Hematopoietic multipotent progenitor cell treated with erythropoietin and hydrocortisone succinate and interleukin-3 and kit ligand, for 8 days (in vitro differentiated cells): ENCODE results near the gene TOMM70.
"Not testable (repeated sequence)": the region's sequence is repeated elsewhere in the genome, so short reads cannot be mapped to it uniquely, and the experiment has no call there.

Experiments
- DNase-seq: peaks from one replicate; pipeline ENCODE4 v3.0.0-alpha.2; 2015

TOMM70 gene

DNA sequence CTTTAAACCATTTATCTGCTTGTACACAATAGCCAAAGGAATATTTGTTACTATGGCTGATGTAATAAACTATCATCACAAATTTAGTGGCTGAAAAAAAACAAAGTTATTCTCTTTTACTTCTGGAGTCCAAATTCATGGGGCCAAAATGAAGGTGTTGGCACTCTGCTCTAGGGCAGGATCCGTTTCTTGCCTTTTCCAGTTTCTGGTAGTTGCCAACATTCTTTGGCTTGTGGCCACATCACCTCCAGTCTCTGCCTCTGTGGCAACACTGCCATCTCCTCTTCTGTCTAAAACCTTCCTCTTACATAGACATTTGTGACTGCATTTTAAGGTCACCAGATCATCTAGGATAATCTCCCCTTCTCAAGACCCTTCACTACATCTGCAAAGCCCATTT, 39.0 kb downstream of the TOMM70 start:
- DNase-seq: no peak

DNA sequence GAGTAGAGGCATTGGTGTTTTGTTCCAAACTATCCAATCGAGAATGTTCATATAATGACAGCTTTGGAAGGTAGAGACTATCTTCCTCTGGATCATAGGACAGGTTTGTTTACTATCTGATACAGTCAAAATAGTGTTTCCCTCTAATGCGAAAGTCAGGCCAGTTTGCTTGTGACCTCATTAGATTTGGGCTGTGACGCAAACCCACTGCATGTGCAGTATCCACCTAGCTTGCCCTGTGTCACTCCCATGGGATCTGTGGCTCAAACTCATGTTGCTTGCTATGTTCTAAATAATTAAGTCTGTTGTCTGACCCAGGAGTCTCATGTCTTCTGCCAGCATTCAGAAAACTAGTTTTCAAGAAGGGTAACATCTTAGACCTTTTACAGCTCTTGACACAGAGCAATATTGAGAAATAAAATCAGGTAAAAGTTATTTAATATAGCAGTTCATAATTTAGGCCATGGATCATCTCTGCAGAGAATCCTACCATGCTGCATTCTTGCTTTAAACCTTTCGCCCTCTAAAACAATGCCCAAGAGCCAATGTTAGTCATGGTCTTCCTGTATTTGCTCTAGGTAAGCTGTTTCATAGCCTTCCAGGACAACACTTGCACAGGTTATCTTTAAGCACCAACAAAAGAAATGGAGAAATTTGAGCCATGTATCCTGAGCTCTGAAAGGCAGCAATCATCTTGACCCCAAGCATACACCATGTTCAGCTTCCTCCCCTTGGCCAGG, 40.0 kb downstream of the TOMM70 start:
- no peak for DNase-seq

DNA sequence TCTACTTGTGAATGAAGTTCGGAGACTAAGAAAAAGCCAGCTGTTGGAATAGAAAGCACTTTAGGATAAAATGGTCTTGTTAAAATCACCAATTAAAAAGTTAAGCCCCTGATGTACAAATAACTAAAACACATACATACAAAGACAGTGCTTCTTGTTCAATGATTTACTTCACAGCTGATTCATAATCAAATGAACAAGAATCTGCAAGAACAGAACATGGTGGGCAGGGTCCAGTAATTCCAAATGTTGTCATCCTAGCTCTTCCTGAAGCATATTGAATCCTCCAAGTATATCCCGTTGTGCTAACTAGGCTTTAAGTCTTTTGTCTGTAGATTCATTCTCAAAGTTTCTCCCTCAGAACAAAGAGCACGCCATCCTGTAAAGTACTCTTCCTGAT, 41.9 kb downstream of the TOMM70 start:
- DNase-seq: no peak

DNA sequence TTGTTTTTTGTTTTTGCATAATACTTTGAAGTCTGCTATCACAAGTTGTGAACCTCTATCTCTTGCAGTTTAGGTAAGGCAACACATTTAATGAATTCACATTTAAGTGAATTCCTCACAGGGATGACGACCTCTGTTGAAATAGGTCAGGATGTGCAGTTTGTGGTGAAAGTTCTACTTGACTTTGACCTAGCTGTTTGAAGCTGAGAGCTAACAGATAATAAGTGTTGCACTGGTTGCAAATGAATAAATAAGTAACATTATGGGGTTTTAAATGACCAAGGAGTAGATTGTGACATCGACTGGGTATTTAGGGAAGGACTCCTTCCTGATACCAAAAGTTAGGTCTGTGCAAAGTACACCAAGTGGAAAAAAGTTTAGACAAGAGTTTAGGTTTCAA, 42.5 kb downstream of the TOMM70 start:
- DNase-seq: no peak

DNA sequence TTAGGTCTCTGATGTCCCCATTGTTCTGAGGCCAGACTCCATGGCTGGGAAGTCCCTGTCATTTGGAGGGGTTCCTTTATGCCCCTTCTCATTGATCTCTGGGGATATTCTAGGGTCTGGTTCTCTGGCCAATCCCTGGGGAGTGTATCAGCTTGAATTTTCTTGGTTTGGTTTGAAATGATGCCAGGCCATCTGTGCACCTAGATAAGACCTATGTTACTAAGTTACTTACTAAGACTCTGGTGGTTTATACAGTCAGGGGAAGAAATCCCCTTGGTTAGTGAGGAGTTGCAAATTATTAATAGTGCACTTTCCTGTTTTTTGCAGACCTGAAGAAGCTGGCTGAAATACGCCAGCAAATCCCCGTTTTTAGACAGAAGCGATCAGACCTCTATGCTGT, 46.0 kb downstream of the TOMM70 start:
- DNase-seq: peak; percentile 92

DNA sequence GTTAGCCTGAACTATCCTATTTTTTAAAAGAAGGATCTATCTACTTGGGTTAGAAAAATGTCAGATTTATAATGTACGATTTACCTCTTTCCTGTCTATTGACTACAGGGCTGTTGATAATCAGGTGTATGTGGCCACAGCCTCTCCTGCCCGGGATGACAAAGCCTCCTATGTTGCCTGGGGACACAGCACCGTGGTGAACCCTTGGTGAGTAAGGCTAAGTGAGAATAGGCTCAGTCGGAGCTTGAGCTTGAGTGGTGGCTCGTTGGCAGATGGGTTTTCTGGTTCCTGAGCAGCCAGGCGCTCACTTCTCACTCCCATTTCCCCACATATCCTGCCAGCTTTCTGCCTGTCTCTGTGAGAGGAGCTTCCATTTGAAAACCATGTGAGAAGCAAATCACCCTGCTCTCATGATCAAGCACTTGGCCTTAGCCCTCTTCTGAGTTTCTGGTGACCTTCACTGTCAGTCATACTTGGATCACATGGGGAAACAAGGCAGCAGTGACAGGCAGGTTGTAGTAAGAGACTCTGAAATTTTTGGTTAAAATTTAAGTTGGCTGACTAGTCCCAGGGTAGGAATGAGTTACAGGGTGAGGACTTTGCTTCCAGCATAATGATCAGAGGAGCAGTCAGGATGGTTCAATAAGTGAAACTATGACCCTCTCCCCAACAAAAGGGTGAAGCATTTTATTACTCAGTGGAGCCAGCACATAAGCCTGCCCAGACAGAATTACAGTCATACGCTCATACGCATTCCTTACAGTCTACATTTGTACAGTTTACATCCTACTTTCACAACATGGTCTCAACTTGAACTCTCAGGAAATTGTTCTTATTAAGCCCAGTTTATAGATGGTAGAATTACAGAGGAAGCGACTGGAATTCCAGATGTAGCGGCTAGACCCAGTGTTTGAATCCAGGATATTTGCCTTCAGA, 48.3 kb downstream of the TOMM70 start:
- DNase-seq: no peak

DNA sequence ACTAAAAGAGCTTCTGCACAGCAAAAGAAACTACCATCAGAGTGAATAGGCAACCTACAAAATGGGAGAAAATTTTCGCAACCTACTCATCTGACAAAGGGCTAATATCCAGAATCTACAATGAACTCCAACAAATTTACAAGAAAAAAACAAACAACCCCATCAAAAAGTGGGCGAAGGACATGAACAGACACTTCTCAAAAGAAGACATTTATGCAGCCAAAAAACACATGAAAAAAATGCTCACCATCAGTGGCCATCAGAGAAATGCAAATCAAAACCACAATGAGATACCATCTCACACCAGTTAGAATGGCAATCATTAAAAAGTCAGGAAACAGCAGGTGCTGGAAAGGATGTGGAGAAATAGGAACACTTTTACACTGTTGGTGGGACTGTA, 49.1 kb downstream of the TOMM70 start:
- DNase-seq: not testable (repeated sequence)

DNA sequence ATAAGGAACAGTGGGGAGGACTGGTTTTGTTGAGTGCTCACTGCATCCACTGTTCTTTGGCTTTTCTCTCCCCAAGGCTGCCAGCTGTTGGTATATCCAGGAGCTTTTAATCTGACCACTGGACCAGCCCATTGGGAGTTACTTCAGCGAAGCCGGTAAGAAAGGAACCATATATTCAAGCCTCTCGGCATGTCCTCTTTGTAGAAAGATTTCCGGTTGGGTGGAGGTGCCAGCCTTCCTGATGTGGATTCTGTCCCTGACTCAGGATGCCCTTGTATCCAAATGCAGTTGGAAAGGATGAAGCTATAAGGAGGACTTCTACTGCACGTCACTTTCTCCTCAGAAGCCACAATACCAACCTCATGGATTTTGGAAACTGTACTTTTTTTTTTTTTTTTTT, 52.2 kb downstream of the TOMM70 start:
- DNase-seq: no peak

DNA sequence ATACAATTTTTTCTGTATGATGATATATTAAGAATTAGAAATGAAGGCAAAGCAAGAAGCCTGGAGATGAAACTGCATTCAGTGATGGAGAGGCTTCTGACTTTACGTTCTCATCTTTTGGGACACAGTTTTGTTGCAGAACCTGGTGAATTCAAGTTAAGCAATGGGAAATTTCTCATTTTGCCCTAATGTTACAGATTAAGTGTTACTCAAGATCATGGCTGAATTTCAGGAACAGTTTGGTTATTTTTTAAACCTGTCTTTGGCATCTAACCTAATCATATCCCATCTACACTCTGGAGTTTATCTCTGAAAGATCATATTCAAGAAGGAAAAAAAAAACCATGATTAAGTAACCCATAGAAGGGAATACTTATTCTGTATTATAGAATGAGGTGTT, 60.4 kb downstream of the TOMM70 start:
- no peak for DNase-seq

DNA sequence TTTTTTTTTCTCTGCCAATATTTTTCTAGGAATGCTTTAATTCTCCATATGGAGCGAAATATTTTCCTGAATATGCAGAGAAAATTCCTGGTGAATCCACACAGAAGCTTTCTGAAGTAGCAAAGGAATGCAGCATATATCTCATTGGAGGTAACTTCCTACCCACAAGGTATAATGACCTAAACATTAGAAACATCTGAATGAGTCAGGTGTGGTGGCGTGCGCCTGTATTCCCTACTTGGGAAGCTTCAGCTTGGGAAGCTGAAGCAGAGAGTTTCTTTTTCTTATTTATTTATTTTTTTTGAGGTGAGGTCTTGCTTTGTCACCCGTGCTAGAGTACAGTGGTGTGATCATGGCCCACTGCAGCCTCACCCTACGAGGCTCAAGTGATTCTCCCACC, 61.1 kb downstream of the TOMM70 start:
- no peak for DNase-seq

DNA sequence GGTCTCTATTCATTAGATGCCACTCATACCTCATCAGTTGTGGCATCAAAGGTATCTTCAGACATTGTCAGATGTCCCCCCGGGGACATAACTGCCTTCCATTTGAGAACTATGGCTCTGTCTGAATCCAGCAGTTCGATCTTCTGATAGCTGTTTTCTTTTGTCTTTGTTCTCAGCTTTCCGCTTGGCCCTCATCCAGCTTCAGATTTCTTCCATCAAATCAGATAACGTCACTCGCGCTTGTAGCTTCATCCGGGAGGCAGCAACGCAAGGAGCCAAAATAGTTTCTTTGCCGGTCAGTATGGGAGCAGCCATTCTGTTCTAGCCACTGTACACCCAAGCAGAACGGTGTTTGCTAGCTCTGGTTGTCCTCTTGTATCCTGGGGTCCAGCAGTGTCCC, 62.0 kb downstream of the TOMM70 start:
- DNase-seq: no peak

DNA sequence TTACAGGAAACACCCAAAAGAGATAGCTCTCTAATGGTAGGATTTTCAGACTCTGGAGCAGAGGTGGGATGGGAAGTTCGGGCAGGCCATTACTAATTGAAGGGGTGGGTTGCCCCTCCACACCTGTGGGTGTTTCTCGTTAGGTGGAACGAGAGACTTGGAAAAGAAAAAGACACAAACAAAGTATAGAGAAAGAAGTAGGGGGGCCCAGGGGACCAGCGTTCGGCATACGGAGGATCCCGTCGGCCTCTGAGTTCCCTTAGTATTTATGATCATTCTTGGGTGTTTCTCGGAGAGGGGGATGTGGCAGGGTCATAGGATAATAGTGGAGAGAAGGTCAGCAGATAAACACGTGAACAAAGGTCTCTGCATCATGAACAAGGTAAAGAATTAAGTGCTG, 64.7 kb downstream of the TOMM70 start:
- DNase-seq: not testable (repeated sequence)

DNA sequence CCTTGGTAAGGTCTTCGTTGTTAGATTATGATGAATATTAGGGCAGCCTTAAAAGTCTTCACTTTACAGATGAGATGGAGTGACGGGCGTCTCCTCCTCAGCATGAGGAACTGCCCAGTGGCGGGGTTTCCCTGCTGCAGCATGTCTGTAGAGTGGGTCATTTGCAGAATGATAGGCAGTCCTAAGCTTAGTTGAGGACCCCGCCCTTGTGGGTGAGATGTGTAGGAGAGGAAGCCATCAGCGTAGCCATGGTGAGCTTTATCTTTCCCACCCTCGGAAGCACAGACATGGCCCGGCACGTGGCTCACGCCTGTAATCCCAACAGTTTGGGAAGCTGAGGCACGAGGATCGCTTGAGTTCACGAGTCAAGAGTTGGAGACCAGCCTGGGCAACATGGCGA, 65.5 kb downstream of the TOMM70 start:
- DNase-seq: peak; percentile 88

DNA sequence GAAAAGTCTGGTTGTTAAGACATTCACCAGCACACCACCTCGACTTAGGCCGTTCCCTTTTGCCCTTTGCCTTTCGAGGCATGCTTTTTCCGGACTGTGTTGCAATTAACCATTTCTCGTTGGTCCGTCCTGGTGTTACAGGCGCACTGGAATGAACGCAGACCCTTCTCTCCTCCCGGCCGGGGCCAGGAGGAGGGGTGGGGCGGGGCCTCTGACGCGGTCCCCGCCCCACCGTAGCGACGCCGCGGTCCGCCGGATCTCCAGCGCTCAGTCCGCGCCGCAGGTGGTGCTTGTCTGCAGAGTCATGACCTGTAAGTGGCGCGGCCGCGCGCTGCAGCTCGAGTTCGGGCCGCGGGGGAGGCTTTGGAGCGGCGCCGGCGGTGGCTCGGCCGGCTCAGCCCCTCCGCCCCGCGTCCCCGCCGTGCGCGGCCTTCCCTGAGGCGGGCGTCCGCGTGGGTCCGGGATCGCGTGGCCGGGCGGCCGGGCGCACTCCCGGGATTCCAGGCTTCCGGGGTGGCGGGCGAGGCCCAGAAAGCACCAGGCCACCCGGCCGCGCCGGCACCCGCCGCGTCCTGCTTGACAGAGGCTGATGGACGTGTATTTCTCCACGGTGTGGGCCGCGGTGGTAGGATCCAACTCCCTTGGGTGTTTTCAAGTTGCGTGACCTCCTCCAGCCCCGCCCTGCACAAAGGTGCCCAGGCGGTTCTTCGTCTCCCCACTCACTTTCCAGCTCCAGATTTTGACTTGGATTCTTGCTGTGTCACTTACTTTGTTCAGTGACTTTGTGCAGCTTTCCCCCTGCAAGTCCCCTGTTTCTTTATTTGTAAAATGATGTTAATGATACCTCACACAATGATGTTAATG, 66.2 kb downstream of the TOMM70 start, which contains the start of gene NIT2:
NIT2 (plus strand) TSS at position 270 of the 864 bp plus-strand sequence; CDS start at position 305, 35 bp downstream.
- peak; percentile 77 for DNase-seq

DNA sequence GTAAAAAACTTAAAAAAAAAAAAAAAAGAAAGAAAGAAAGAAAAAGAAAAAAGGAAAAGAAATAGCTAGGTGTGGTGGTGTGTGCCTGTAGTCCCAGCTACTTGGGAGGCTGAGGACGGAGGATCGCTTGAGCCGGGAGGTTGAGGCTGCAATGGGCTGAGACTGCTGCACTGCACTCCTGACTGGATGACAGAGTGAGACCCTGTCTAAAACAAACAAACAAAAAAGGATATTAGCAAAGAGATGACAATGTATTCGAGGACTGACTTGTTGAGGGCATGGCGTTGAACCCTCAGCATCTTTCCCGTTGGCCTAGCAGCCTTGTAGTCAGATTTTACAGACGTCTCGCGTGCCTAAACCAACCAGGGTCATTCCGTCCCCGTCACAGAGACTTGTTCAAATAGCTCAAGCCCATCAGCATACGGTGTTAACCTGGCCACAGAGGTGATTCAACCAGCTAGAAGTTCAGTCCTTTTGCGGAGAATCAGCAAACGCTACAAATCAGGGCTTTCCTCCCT, 66.9 kb downstream of the TOMM70 start:
- DNase-seq: no peak

DNA sequence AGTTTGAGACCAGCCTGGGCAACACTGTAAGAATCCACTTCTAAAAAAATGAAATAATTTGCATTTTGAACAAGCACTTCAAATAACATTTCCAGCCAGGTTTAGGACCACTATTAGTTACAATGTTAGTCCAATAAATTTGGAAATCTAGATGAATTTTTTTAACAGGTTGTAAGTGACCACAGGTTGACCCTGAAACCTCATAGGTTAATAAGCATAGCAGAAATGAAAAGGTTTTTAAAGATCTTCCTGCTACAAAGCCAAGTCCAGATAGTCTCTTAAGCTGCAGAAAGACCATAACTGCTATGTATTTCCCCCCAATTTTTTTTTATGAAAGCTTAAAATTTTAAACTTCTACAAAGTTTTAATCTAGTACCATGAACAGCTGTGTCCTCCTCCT, 67.8 kb downstream of the TOMM70 start:
- no peak for DNase-seq

DNA sequence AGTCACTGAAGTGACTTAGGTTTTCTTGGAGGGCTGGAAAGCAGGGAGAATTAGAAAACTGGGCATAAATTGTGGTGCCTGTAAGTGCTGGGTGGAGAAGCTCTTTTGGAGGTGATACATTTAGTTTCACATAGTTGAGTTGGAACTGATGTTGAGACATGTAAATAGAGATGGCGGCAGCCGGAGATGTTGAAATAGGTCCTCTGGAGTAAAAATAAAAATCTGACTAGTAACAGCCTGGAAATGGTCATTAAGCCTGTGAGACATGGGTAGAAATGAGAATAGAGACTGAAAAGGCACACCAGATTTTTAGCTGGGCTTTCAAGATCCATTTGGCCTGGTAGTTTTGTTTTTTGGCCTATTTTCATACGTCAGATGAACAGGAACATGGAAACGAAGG, 69.2 kb downstream of the TOMM70 start:
- DNase-seq: no peak

DNA sequence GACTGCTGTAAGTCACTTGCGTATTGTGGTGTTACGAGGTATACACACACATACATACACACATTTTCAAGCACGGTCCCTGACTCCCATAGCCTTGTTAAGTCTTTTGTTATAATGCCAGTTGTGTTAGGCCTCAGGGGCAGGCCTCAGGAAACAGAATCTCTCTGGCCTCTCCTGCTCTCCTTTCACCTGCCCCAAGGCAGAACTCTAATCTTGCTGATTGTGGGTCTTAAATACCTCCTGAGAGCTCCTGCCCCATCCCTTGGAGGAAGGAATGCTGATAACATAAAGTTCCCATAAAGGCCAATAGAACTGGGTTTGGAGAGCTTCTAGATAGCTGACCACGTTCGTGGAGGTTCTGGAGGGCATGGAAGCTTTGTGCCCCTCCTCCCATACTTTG, 70.2 kb downstream of the TOMM70 start:
- DNase-seq: no peak

DNA sequence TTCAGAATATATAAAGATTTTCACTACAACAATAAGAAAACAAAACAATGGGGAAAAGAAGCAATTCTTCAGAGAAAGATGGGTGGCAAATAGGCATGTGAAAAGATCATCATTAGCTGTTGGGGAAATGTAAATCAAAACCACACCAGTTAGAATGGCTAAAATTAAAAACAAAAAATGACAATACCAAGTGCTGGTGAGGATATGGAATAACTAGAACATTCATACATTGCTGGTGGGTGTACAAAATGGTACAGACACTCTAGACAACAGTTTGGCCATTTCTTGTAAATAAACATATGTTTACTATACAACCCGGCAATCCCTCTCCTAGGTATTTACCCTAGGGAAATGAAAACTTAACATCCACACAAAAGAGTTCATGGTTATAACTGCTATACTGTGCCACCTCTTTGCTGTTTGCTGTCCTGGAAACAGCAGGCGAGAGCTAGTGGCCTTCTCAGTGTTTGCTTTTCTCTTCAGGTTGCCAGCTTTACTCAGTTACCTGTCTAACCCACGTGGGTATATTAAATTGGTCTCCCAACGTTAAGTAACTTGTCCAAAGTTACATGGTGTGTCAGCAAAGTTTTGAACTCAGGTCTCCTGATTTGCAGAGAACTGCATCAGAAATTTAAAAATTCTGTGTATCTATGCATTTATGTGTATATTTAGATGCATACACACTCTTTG, 70.9 kb downstream of the TOMM70 start:
- DNase-seq: no peak

DNA sequence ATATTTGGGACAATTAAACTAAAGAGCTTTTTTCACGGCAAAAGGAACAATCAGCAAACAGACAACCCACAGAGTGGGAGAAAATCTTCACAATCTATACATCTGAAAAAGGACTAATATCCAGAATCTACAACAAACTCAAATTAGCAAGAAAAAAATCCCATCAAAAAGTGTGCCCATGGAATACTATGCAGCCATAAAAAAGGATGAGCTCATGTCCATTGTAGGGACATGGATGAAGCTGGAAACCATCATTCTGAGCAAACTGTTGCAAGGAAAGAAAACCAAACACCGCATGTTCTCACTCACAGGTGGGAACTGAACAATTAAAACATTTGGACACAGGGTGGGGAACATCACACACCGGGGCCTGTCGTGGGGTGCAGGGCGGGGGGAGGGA, 73.5 kb downstream of the TOMM70 start:
- DNase-seq: not testable (repeated sequence)

DNA sequence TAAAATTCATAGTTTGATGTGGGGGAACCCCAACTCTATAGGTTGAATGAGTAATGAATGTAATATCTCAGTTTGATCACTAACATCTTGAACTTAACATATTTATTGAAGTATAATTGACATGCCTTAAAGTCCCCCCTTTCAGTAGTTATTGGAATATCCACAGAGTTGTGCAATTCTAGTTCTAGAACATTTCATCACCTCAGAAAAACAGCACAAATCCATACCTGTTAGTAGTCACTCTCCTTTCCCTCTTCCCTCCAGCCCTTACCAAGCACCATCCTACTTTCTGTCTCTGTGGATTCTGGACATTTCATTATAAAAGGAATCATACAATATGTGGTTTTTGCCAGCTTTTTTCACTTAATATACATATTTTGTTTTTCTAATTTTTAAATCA, 75.1 kb downstream of the TOMM70 start:
- no peak for DNase-seq

DNA sequence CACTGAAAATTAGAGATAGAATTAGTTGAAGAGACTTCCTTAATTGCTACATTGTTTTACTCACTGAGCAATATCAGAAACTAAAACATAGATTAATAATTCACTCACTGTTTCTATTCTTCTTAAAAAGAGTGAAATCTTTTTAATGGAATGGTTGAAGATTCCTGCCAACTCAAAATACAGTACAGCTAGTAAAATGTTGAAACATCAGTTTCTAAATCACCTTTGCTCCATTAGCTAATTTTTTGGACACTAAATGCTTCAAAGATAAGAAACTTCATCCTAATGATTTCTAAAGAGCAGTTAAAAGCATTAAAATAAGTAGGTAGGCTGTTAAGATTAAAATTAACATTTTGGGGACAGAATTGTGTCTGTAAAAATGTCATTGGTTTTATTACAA, 76.8 kb downstream of the TOMM70 start:
- no peak for DNase-seq
